ENCODE results near the gene SGK1.

- TF ChIP-seq GABPA (IDR thresholded peaks at IDR 0.05; ENCODE audit: low read depth) (no peak), FOXJ3 (CRISPR knock-in tag; IDR thresholded peaks at IDR 0.05) (no peak), CTCF (IDR thresholded peaks at IDR 0.05) (no peak), EZH2phosphoT487 (IDR thresholded peaks at IDR 0.05; ENCODE audit: borderline replicate concordance, low read depth) (no peak), EP300 (IDR thresholded peaks at IDR 0.05; ENCODE audit: borderline replicate concordance in 1 of 2, low read depth in 1 of 2, low read length in 1 of 2) (no peak), TAF1 (IDR thresholded peaks at IDR 0.05; ENCODE audit: borderline replicate concordance, low read depth, low read length) (no peak), GATA2 (CRISPR knock-in tag; IDR thresholded peaks at IDR 0.05) (no peak), SIN3A (IDR thresholded peaks at IDR 0.05; ENCODE audit: borderline replicate concordance, low read depth, low read length) (no peak), USF1 (IDR thresholded peaks at IDR 0.05; ENCODE audit: borderline replicate concordance, low read depth) (no peak)
These were observed 50.0 kb downstream of the SGK1 start for GRCh38 chr6:134267917-134268361.

Measured in SK-N-SH (cell line).